ENCODE measurements around the gene CFD.
"Not testable (repeated sequence)": the region's sequence is repeated elsewhere in the genome, so short reads cannot be mapped to it uniquely, and the experiment has no call there.

Gene CFD

GRCh38 chr19:853014-853585 is 6.4 kb upstream of the CFD start:
- no peak for DNase-seq

- DNase-seq = not testable (repeated sequence)
These were observed 5.7 kb upstream of the CFD start for GRCh38 chr19:853614-854220.

GRCh38 chr19:854549-854948 is 4.9 kb upstream of the CFD start:
- no peak for DNase-seq

GRCh38 chr19:855142-855541 is 4.3 kb upstream of the CFD start:
- DNase-seq = no peak

- DNase-seq = no peak
These were observed 3.8 kb upstream of the CFD start for GRCh38 chr19:855566-856120.

GRCh38 chr19:858284-858683 is 1.2 kb upstream of the CFD start:
- DNase-seq = no peak

GRCh38 chr19:861141-861755 is 1.8 kb downstream of the CFD start:
- DNase-seq = no peak

GRCh38 chr19:861756-862580 is 2.5 kb downstream of the CFD start:
- no peak for DNase-seq

GRCh38 chr19:862581-863314 is 3.3 kb downstream of the CFD start:
- DNase-seq = no peak

GRCh38 chr19:863315-863620 is 3.8 kb downstream of the CFD start:
- DNase-seq = no peak

GRCh38 chr19:866769-867300 is 7.4 kb downstream of the CFD start:
- no peak for DNase-seq

- no peak for DNase-seq
These were observed 7.9 kb downstream of the CFD start for GRCh38 chr19:867301-867793.

- no peak for DNase-seq
These were observed 8.5 kb downstream of the CFD start for GRCh38 chr19:867855-868457.

GRCh38 chr19:868458-869244 is 9.2 kb downstream of the CFD start:
- DNase-seq = no peak

- no peak for DNase-seq
These were observed 10.0 kb downstream of the CFD start for GRCh38 chr19:869245-870177.

- no peak for DNase-seq
These were observed 10.8 kb downstream of the CFD start for GRCh38 chr19:870314-870713.

- no peak for DNase-seq
These were observed 11.5 kb downstream of the CFD start for GRCh38 chr19:870963-871401.

GRCh38 chr19:871446-872265 is 12.2 kb downstream of the CFD start:
- DNase-seq = no peak

Data from cerebellar nuclear complex (tissue), 1 donor.